K562 (cell line): ENCODE data around the gene TMEM217. TPM values are rescaled to one million over a fixed set of nuclear protein-coding genes. Genes with fewer than 3 reads are reported as not detected.

Experiments used
- ATAC-seq: fragments of 200-7000 bp; cut with Tn5 transposase; 3 replicates; pipeline ENCODE4 v1.9.1; 2020; ENCODE audit warnings: moderate library complexity
- BruUV-seq: library from RNA; stranded (reverse); fragments of 400-500 nt; replicated peaks from 2 replicates; lab custom pipeline; 2021; lab: Mats Ljungman, UMichigan
- CTCF ChIA-PET: fragments of 300-600 bp; formaldehyde crosslinking; extraction: SDS; loops from one replicate; lab custom pipeline; 2021; ENCODE audit warnings: low intra/inter-chr PET ratio; lab: Yijun Ruan, JAX
- POLR2A ChIA-PET: fragments of 300-600, 350-650 bp; sonication (Branson Sonifier 250); formaldehyde crosslinking; extraction: SDS; loops from one replicate; lab custom pipeline; 2021; ENCODE audit warnings: antibody characterized with exemption, inconsistent platforms; lab: Yijun Ruan, JAX
- DNase-seq, 4 experiments: peaks; one replicate each; pipeline versions ENCODE4 v3.0.0 to v3.0.0-alpha.2; 2011 to 2018; ENCODE audit warnings: low spot score in 3 of 4, mixed read lengths in 3 of 4; ENCODE audit errors: extremely low read depth in 1 of 4
- FAIRE-seq: peaks from 2 replicates; lab custom pipeline; 2011; peaks lifted over from hg19 to GRCh38; lab: Jason Lieb, UNC
- H2AFZ ChIP-seq: 2 replicates; pipeline ENCODE4 v1.6.0; 2011; ENCODE audit warnings: low read depth, low read length, control low read depth, inconsistent platforms
- H3K27ac ChIP-seq: fragments of 200-600 bp; 3 replicates; pipeline ENCODE4 v1.8.0; 2011; ENCODE audit warnings: low read depth, mild to moderate bottlenecking, control low read depth, inconsistent platforms, low read length, moderate library complexity, mixed read lengths; ENCODE audit errors: extremely low read depth
- H3K27me3 ChIP-seq, 2 experiments: fragments of 300-600 bp in 1 of 2; 2 replicates in 1 of 2; 3 replicates in 1 of 2; pipeline versions ENCODE4 v1.6.0 to v1.8.0; 2011; ENCODE audit warnings: inconsistent platforms in 2 of 2, low read length in 2 of 2, mild to moderate bottlenecking in 1 of 2, mixed read lengths in 1 of 2, moderate library complexity in 1 of 2; ENCODE audit not compliant: control insufficient read depth in 2 of 2, insufficient read depth in 2 of 2
- H3K36me3 ChIP-seq: fragments of 300-600 bp; 3 replicates; pipeline ENCODE4 v1.8.0; 2011; ENCODE audit warnings: mild to moderate bottlenecking, low read length, inconsistent platforms; ENCODE audit not compliant: control insufficient read depth, insufficient read depth
- H3K4me1 ChIP-seq, 2 experiments: fragments of 200-600 bp in 1 of 2; replicated peaks in 1 of 2; 2 replicates in 1 of 2; 3 replicates in 1 of 2; pipeline versions ENCODE4 v1.5.1 to v1.8.0; 2011; ENCODE audit warnings: inconsistent platforms in 2 of 2, low read length in 2 of 2, mild to moderate bottlenecking in 1 of 2, mixed read lengths in 1 of 2, moderate library complexity in 1 of 2; ENCODE audit not compliant: control insufficient read depth in 2 of 2, insufficient read depth in 2 of 2
- H3K4me2 ChIP-seq: 2 replicates; pipeline ENCODE4 v1.6.1; 2011; ENCODE audit warnings: low read length, control low read depth, inconsistent platforms, mixed read lengths; ENCODE audit not compliant: insufficient read depth
- H3K4me3 ChIP-seq: fragments of 200-600 bp; sonication (generic), shearing (Covaris generic); 2 replicates; pipeline ENCODE4 v1.5.1; 2016; ENCODE audit warnings: control low read depth, inconsistent platforms
- H3K79me2 ChIP-seq: fragments of 200-600 bp; 3 replicates; pipeline ENCODE4 v1.8.0; 2011; ENCODE audit warnings: low read length, inconsistent platforms; ENCODE audit not compliant: control insufficient read depth, insufficient read depth
- H3K9ac ChIP-seq, 2 experiments: 2 replicates each; pipeline versions ENCODE4 v1.6.0 to v1.6.1; 2011; ENCODE audit warnings: low read depth in 2 of 2, low read length in 2 of 2, control low read depth in 1 of 2, inconsistent platforms in 1 of 2, mild to moderate bottlenecking in 1 of 2, mixed read lengths in 1 of 2; ENCODE audit not compliant: insufficient read depth in 1 of 2
- H3K9me1 ChIP-seq: one replicate; pipeline ENCODE4 v1.6.0; 2011; ENCODE audit warnings: inconsistent platforms, mild to moderate bottlenecking, low read length, moderate library complexity; ENCODE audit not compliant: control insufficient read depth, insufficient read depth
- H3K9me3 ChIP-seq: replicated peaks from 2 replicates; pipeline ENCODE4 v1.5.1; 2011; ENCODE audit warnings: low read depth, low read length, inconsistent platforms; ENCODE audit not compliant: control insufficient read depth, insufficient read depth
- H4K20me1 ChIP-seq: replicated peaks from 2 replicates; pipeline ENCODE4 v1.6.1; 2011; ENCODE audit warnings: low read length, inconsistent platforms, mixed read lengths; ENCODE audit not compliant: control insufficient read depth, insufficient read depth
- CSDE1 ChIP-seq, 2 experiments: fragments of 450-650 bp; IDR thresholded peaks; 2 replicates each; pipeline ENCODE4 v1.6.1; 2016; ENCODE audit warnings: mild to moderate bottlenecking in 1 of 2
- E2F3 ChIP-seq: fragments of 250-450 bp; sonication (Bioruptor Pico); IDR thresholded peaks from 2 replicates; pipeline ENCODE4 v1.4.0; 2020; ENCODE audit warnings: mild to moderate bottlenecking
- EZH2 ChIP-seq: IDR thresholded peaks from 2 replicates; pipeline ENCODE4 v1.6.1; 2012; ENCODE audit warnings: low read depth, mild to moderate bottlenecking, inconsistent platforms, low read length, borderline replicate concordance
- MBD2 ChIP-seq: sonication (generic); IDR thresholded peaks from 2 replicates; pipeline ENCODE4 v1.6.1; 2016; ENCODE audit warnings: low read depth, borderline replicate concordance
- MTA2 ChIP-seq: fragments of 450-650 bp; IDR thresholded peaks from 2 replicates; pipeline ENCODE4 v1.6.1; 2016; ENCODE audit warnings: low read depth
- NRF1 ChIP-seq, 2 experiments: fragments of 450-650 bp; IDR thresholded peaks in 1 of 2; conservative IDR thresholded peaks in 1 of 2; 2 replicates each; pipeline ENCODE4 v1.6.1; 2014; ENCODE audit warnings: mild to moderate bottlenecking in 2 of 2
- PPARD ChIP-seq: fragments of 250-450 bp; sonication (Bioruptor Pico); IDR thresholded peaks from 2 replicates; pipeline ENCODE4 v1.8.0; 2022; ENCODE audit warnings: inconsistent platforms, mild to moderate bottlenecking, moderate library complexity
- RBM17 ChIP-seq: fragments of 200-400 bp; formaldehyde crosslinking; IDR thresholded peaks from 2 replicates; pipeline ENCODE4 v1.6.1; 2017; ENCODE audit warnings: low read depth, mild to moderate bottlenecking, low read length, borderline replicate concordance
- RFX5 ChIP-seq: IDR thresholded peaks from 2 replicates; pipeline ENCODE4 v1.6.1; 2011; ENCODE audit warnings: low read depth, mild to moderate bottlenecking, improper control_type of control experiment, low read length
- STAG1 ChIP-seq: sonication (generic); formaldehyde crosslinking; IDR thresholded peaks from 2 replicates; pipeline ENCODE4 v1.5.0; 2020; ENCODE audit warnings: missing genetic modification reagents, borderline replicate concordance
- XRCC4 ChIP-seq: IDR thresholded peaks from one replicate; pipeline ENCODE4 v1.6.1; 2011; ENCODE audit not compliant: insufficient read depth, insufficient read length; ENCODE audit errors: extremely low read depth
- YBX1 ChIP-seq: fragments of 450-650 bp; IDR thresholded peaks from 2 replicates; pipeline ENCODE4 v1.7.1; 2016; ENCODE audit warnings: mild to moderate bottlenecking
- ZFP36 ChIP-seq: fragments of 150-350 bp; IDR thresholded peaks from 2 replicates; pipeline ENCODE4 v1.6.1; 2018; ENCODE audit warnings: low read length, low read depth; ENCODE audit not compliant: partially characterized antibody
- ZFX ChIP-seq: sonication (generic); formaldehyde crosslinking; IDR thresholded peaks from 2 replicates; pipeline ENCODE4 v1.8.0; 2022; ENCODE audit warnings: mild to moderate bottlenecking, missing genetic modification reagents, moderate library complexity
- ZNF311 ChIP-seq: fragments of 250-450 bp; sonication (Bioruptor Pico); IDR thresholded peaks from 2 replicates; pipeline ENCODE4 v1.4.0; 2020; ENCODE audit warnings: mild to moderate bottlenecking, moderate library complexity
- ZNF384 ChIP-seq: IDR thresholded peaks from 2 replicates; pipeline ENCODE4 v1.6.1; 2012; ENCODE audit warnings: low read depth, low read length, improper control_type of control experiment
- ZSCAN32 ChIP-seq: fragments of 450-650 bp; formaldehyde crosslinking; IDR thresholded peaks from 2 replicates; pipeline ENCODE4 v1.4.0; 2020; ENCODE audit warnings: mild to moderate bottlenecking, moderate library complexity
- WGBS: fragments of 100-300 bp; shearing (Covaris generic); methylation state at CpG from one replicate; pipeline ENCODE4 v1.1.6; 2016; ENCODE audit warnings: low coverage, mixed read lengths; ENCODE audit not compliant: insufficient coverage; ENCODE audit errors: missing lambda C conversion rate; 5-methylcytosine and 5-hydroxymethylcytosine counted together
- in situ Hi-C: fragments of 300-500 bp; cut with MboI; formaldehyde crosslinking; loops from 4 replicates; pipeline ENCODE4 v1.15.0; 2018; ENCODE audit warnings: inconsistent platforms, mixed read lengths
- intact Hi-C: fragments of 100-400 bp; cut with micrococcal nuclease; formaldehyde crosslinking; loops from 2 replicates; pipeline ENCODE4 v1.14.2; 2022
- polyA plus RNA-seq, 8 experiments: library from polyadenylated mRNA; depleted of rRNA in 4 of 8; stranded (reverse) in 5 of 8; unstranded in 3 of 8; fragments of >200 nt; fragmentation: Nextera tagmentation in 2 of 8; fragmentation: Illumina TruSeq in 1 of 8; extraction: Ambion mirVana in 2 of 8; extraction: Trizol in 1 of 8; gene quantifications; 2 replicates each; pipeline versions ENCODE4 v1.2.1 to v1.2.3, GENCODE V29; 2011 to 2014; ENCODE audit warnings: inconsistent platforms in 1 of 8, missing spikeins in 1 of 8
- total RNA-seq, 7 experiments: library from RNA; depleted of rRNA in 6 of 7; stranded (reverse); fragments of >200 nt in 6 of 7; fragmentation: Illumina TruSeq in 2 of 7; extraction: Trizol in 2 of 7; gene quantifications; 2 replicates each; pipeline versions ENCODE4 v1.2.1 to v1.2.3, GENCODE V29; 2011 to 2021; ENCODE audit warnings: low replicate concordance in 1 of 7
- TF ChIP-seq, protein P1 (sequence below), 2 experiments: fragments of 450-650 bp; IDR thresholded peaks; 2 replicates each; pipeline ENCODE4 v1.6.1; 2018; ENCODE audit warnings: mild to moderate bottlenecking in 2 of 2, low read depth in 1 of 2; ENCODE audit not compliant: partially characterized antibody in 2 of 2
- TF ChIP-seq, protein P2 (sequence below), 2 experiments: fragments of 450-650 bp; IDR thresholded peaks; 2 replicates each; pipeline ENCODE4 v1.6.1; 2016

The TMEM217 gene
- total and polyA plus RNA-seq, 9 of the 15 experiments (the other 6 are each of a cell fraction or from before 2014, with no cell fraction given) = 1.3 to 8.0 (median 1.9) TPM

GRCh38 chr6:37242429-37243052 is 15.4 kb downstream of the TMEM217 start:
- Histone ChIP-seq H3K4me3 (no peak overlapping the region), H3K27me3 (no peaks in the 10 kb centered on the region), H3K9me3 (no peaks in the 10 kb centered on the region), H3K9me1 (no peaks in the 10 kb centered on the region), H3K4me2 (peak overlapping the region; percentile 33), H3K4me1 (peaks cover 25 to 64% of the 10 kb centered on the region in 2 experiments), H3K79me2 (no peaks in the 10 kb centered on the region), H3K9ac (peak overlapping the region in 1 of 2 experiments; percentile 41; a peak in 1 of 4 replicates), H2AFZ (peak overlapping the region; percentile 76), H4K20me1 (no peaks in the 10 kb centered on the region), H3K27ac (peak overlapping the region; percentile 65), H3K36me3 (no peaks in the 10 kb centered on the region; the same call in 2 of the 3 replicates)
- TSS peak; percentile 78 for BruUV-seq
- ATAC-seq (peak; percentile 35), DNase-seq (peak; percentile 59 to 77 (median 70)), FAIRE-seq (peak; percentile 78)
- 13% methylated on average over 1 of the region's 1 CpG for WGBS
- ChIA-PET CTCF (no interaction called here), POLR2A (interaction anchor here (0.6 to 2.5 kb wide), 7 partner anchors 10 to 376 kb away, joined by 3 to 10 read pairs (median 4); partner anchors contain the start of genes TBC1D22B and TMEM217)
- intact Hi-C loops = loop anchor here (5.0 kb wide), 1 partner anchor 60 kb away; no protein-coding TSS in a partner anchor
- in situ Hi-C loops = no loop called here
- TF ChIP-seq, protein P1, sequence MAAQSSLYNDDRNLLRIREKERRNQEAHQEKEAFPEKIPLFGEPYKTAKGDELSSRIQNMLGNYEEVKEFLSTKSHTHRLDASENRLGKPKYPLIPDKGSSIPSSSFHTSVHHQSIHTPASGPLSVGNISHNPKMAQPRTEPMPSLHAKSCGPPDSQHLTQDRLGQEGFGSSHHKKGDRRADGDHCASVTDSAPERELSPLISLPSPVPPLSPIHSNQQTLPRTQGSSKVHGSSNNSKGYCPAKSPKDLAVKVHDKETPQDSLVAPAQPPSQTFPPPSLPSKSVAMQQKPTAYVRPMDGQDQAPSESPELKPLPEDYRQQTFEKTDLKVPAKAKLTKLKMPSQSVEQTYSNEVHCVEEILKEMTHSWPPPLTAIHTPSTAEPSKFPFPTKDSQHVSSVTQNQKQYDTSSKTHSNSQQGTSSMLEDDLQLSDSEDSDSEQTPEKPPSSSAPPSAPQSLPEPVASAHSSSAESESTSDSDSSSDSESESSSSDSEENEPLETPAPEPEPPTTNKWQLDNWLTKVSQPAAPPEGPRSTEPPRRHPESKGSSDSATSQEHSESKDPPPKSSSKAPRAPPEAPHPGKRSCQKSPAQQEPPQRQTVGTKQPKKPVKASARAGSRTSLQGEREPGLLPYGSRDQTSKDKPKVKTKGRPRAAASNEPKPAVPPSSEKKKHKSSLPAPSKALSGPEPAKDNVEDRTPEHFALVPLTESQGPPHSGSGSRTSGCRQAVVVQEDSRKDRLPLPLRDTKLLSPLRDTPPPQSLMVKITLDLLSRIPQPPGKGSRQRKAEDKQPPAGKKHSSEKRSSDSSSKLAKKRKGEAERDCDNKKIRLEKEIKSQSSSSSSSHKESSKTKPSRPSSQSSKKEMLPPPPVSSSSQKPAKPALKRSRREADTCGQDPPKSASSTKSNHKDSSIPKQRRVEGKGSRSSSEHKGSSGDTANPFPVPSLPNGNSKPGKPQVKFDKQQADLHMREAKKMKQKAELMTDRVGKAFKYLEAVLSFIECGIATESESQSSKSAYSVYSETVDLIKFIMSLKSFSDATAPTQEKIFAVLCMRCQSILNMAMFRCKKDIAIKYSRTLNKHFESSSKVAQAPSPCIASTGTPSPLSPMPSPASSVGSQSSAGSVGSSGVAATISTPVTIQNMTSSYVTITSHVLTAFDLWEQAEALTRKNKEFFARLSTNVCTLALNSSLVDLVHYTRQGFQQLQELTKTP (IDR thresholded peaks at IDR 0.05; ENCODE audit: low read depth in 1 of 2, partially characterized antibody in 2 of 2) = peak in 1 of 2 experiments; percentile 81
- TF ChIP-seq ZFP36 (no peak), MBD2 (0 out of 2 replicates have a peak, but pooled peaks have one; percentile 4), YBX1 (no peak), PPARD (no peak), ZFX (CRISPR knock-in tag) (no peak), RBM17 (no peak), EZH2 (no peak), STAG1 (CRISPR knock-in tag) (no peak), RFX5 (no peak), MTA2 (no peak), XRCC4 (no peak), NRF1 (conservative IDR thresholded peaks at IDR 0.05 in 1 of 2, IDR thresholded peaks at IDR 0.05 in 1 of 2) (no peak; a peak in 1 of 4 replicates), ZNF311 (no peak), ZSCAN32 (CRISPR knock-in tag) (no peak), CSDE1 (IDR thresholded peaks at IDR 0.05) (no peak), ZNF384 (no peak), E2F3 (no peak)
- TF ChIP-seq, protein P2, sequence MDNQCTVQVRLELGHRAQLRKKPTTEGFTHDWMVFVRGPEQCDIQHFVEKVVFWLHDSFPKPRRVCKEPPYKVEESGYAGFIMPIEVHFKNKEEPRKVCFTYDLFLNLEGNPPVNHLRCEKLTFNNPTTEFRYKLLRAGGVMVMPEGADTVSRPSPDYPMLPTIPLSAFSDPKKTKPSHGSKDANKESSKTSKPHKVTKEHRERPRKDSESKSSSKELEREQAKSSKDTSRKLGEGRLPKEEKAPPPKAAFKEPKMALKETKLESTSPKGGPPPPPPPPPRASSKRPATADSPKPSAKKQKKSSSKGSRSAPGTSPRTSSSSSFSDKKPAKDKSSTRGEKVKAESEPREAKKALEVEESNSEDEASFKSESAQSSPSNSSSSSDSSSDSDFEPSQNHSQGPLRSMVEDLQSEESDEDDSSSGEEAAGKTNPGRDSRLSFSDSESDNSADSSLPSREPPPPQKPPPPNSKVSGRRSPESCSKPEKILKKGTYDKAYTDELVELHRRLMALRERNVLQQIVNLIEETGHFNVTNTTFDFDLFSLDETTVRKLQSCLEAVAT (IDR thresholded peaks at IDR 0.05) = no peak
